CD14-positive monocyte (primary cell): Measurements from ENCODE around the gene UBE2QL1. TPM values are rescaled to one million over a fixed set of nuclear protein-coding genes. Genes with fewer than 3 reads are reported as not detected.

Experiments used
- DNase-seq, 3 donors: peaks; one replicate each; pipeline ENCODE4 v3.0.0-alpha.2; 2011 to 2022
- H2AFZ ChIP-seq: 2 replicates; pipeline ENCODE4 v1.6.0; 2012; ENCODE audit warnings: mild to moderate bottlenecking, low read depth, low read length, inconsistent platforms; ENCODE audit not compliant: insufficient read depth, poor library complexity, severe bottlenecking
- H3K27ac ChIP-seq, 2 donors: 1 replicate in 1 of 2; 2 replicates in 1 of 2; pipeline ENCODE4 v1.5.1; 2012 to 2013; ENCODE audit warnings: low read length in 2 of 2, control low read depth in 1 of 2, inconsistent platforms in 1 of 2, low read depth in 1 of 2, mild to moderate bottlenecking in 1 of 2
- H3K27me3 ChIP-seq, 2 donors: one replicate each; pipeline versions ENCODE4 v1.6.0 to v1.6.1; 2011 to 2013; ENCODE audit warnings: low read length in 2 of 2; ENCODE audit not compliant: control insufficient read depth in 2 of 2, insufficient read depth in 2 of 2
- H3K36me3 ChIP-seq, 2 donors: replicated peaks in 1 of 2; 1 replicate in 1 of 2; 2 replicates in 1 of 2; pipeline versions ENCODE4 v1.5.1 to v1.6.1; 2012 to 2013; ENCODE audit warnings: low read length in 2 of 2, control low read depth in 1 of 2, inconsistent platforms in 1 of 2, mild to moderate bottlenecking in 1 of 2; ENCODE audit not compliant: insufficient read depth in 2 of 2, control insufficient read depth in 1 of 2
- H3K4me1 ChIP-seq, 2 donors: 1 replicate in 1 of 2; 2 replicates in 1 of 2; pipeline versions ENCODE4 v1.5.1 to v1.6.1; 2012 to 2013; ENCODE audit warnings: low read length in 2 of 2, control low read depth in 1 of 2, inconsistent platforms in 1 of 2, mild to moderate bottlenecking in 1 of 2, moderate library complexity in 1 of 2; ENCODE audit not compliant: insufficient read depth in 2 of 2, control insufficient read depth in 1 of 2
- H3K4me2 ChIP-seq: replicated peaks from 2 replicates; pipeline ENCODE3; 2012; ENCODE audit warnings: low read length, moderate library complexity, mild to moderate bottlenecking; ENCODE audit not compliant: poor library complexity, severe bottlenecking; ENCODE audit errors: extremely low read depth
- H3K4me3 ChIP-seq, 3 experiments: fragments of 200-600 bp in 1 of 3; sonication (generic) in 1 of 3; replicated peaks in 1 of 3; 1 replicate in 2 of 3; 2 replicates in 1 of 3; pipeline ENCODE4 v1.5.1; 2011 to 2013; ENCODE audit warnings: low read length in 3 of 3, mild to moderate bottlenecking in 3 of 3, control low read depth in 2 of 3, low read depth in 2 of 3, inconsistent platforms in 1 of 3, moderate library complexity in 1 of 3
- H3K79me2 ChIP-seq: 2 replicates; pipeline ENCODE4 v1.6.0; 2012; ENCODE audit warnings: mild to moderate bottlenecking, control low read depth, inconsistent platforms, low read length, moderate library complexity; ENCODE audit not compliant: insufficient read depth
- H3K9ac ChIP-seq: 2 replicates; pipeline ENCODE4 v1.6.0; 2017; ENCODE audit warnings: low read length, mild to moderate bottlenecking; ENCODE audit not compliant: insufficient read depth, poor library complexity, severe bottlenecking
- H3K9me3 ChIP-seq, 2 donors: replicated peaks in 1 of 2; 1 replicate in 1 of 2; 2 replicates in 1 of 2; pipeline versions ENCODE4 v1.5.1 to v1.6.1; 2012 to 2013; ENCODE audit warnings: low read length in 2 of 2, control low read depth in 1 of 2; ENCODE audit not compliant: control insufficient read depth in 1 of 2, insufficient read depth in 1 of 2
- H4K20me1 ChIP-seq: 2 replicates; pipeline ENCODE4 v1.6.0; 2012; ENCODE audit warnings: mild to moderate bottlenecking, low read length, control low read depth, moderate library complexity; ENCODE audit not compliant: insufficient read depth
- H3K27ac Mint-ChIP-seq, 7 donors: one replicate each; pipeline ENCODE4 v1.8.0; 2020; ENCODE audit warnings: mild to moderate bottlenecking in 7 of 7, mixed read lengths in 7 of 7, moderate library complexity in 6 of 7, inconsistent platforms in 2 of 7
- H3K27me3 Mint-ChIP-seq, 3 donors: one replicate each; pipeline ENCODE4 v1.8.0; 2021 to 2022; ENCODE audit warnings: low read depth in 3 of 3, mild to moderate bottlenecking in 3 of 3, mixed read lengths in 3 of 3, moderate library complexity in 3 of 3, inconsistent platforms in 1 of 3
- H3K36me3 Mint-ChIP-seq, 2 donors: one replicate each; pipeline ENCODE4 v1.8.0; 2020; ENCODE audit warnings: mixed read lengths in 2 of 2, inconsistent platforms in 1 of 2, mild to moderate bottlenecking in 1 of 2
- H3K4me1 Mint-ChIP-seq: one replicate; pipeline ENCODE4 v1.8.0; 2020; ENCODE audit warnings: mild to moderate bottlenecking, mixed read lengths
- H3K4me3 Mint-ChIP-seq, 2 donors: one replicate each; pipeline ENCODE4 v1.8.0; 2020; ENCODE audit warnings: mild to moderate bottlenecking in 2 of 2, mixed read lengths in 2 of 2, moderate library complexity in 1 of 2
- H3K9me3 Mint-ChIP-seq, 7 donors: one replicate each; pipeline ENCODE4 v1.8.0; 2020 to 2022; ENCODE audit warnings: mixed read lengths in 7 of 7, mild to moderate bottlenecking in 6 of 7, moderate library complexity in 6 of 7, inconsistent platforms in 2 of 7
- CTCF ChIP-seq: fragments of 200-600 bp; IDR thresholded peaks from one replicate; pipeline ENCODE4 v1.8.0; 2022; ENCODE audit warnings: antibody characterized with exemption, mild to moderate bottlenecking
- WGBS: methylation state at CpG from one replicate; pipeline ENCODE4 v1.1.5; 2013; ENCODE audit warnings: missing lambda C conversion rate; ENCODE audit not compliant: insufficient coverage; 5-methylcytosine and 5-hydroxymethylcytosine counted together
- intact Hi-C, 2 donors: fragments of 100-400 bp; cut with micrococcal nuclease; formaldehyde crosslinking; loops; one replicate each; pipeline versions ENCODE4 v1.15.0 to v1.15.1; 2023
- polyA plus RNA-seq, 3 donors: library from polyadenylated mRNA; depleted of rRNA in 1 of 3; unstranded in 2 of 3; stranded (reverse) in 1 of 3; fragments of 300-500 nt in 2 of 3; fragments of >200 nt in 1 of 3; fragmentation: Illumina TruSeq in 2 of 3; gene quantifications; 1 replicate in 2 of 3; 2 replicates in 1 of 3; pipeline ENCODE4 v1.2.3, GENCODE V29; 2012 to 2021

Gene UBE2QL1
- polyA plus RNA-seq, 3 donors, result not detected

- intact Hi-C loops, result no loop called here
- H3K4me1 Mint-ChIP-seq, result no peaks in the 10 kb centered on the region
- Histone ChIP-seq H3K4me1 (no peaks in the 10 kb centered on the region), H3K27me3 (no peaks in the 10 kb centered on the region), H2AFZ (no peak overlapping the region), H3K36me3 (no peaks in the 10 kb centered on the region), H3K79me2 (no peaks in the 10 kb centered on the region), H3K4me2 (no peak overlapping the region), H3K9ac (no peak overlapping the region), H3K27ac (no peak overlapping the region), H3K9me3 (no peaks in the 10 kb centered on the region), H4K20me1 (no peaks in the 10 kb centered on the region), H3K4me3 (no peak overlapping the region)
- no peak overlapping the region for H3K27ac Mint-ChIP-seq
- peaks cover 4 to 10% (median 6%) of the 10 kb centered on the region in 3 donors for H3K27me3 Mint-ChIP-seq
- DNase-seq, result no peak
- no peaks in the 10 kb centered on the region for H3K9me3 Mint-ChIP-seq
- H3K36me3 Mint-ChIP-seq, result no peaks in the 10 kb centered on the region
- WGBS, result 97% methylated on average over 26 of the region's 32 CpGs
- H3K4me3 Mint-ChIP-seq, result no peak overlapping the region
- TF ChIP-seq CTCF, result no peak
Measured at GRCh38 chr5:6491196-6491918, 42.7 kb downstream of the UBE2QL1 start.

GRCh38 chr5:6491919-6492290 is 43.2 kb downstream of the UBE2QL1 start:
- H3K27me3 Mint-ChIP-seq, result peaks cover 4 to 10% (median 5%) of the 10 kb centered on the region in 3 donors
- intact Hi-C loops, result no loop called here

More at GRCh38 chr5:6491919-6492290, 43.2 kb downstream of the UBE2QL1 start:
- H3K4me3 ChIP-seq, result no peak overlapping the region
- H3K9ac ChIP-seq, result no peak overlapping the region
- no peak overlapping the region for H3K27ac Mint-ChIP-seq
- H3K36me3 Mint-ChIP-seq, result no peaks in the 10 kb centered on the region
- no peak for DNase-seq
- H3K27me3 ChIP-seq, result no peaks in the 10 kb centered on the region
- H3K4me3 Mint-ChIP-seq, result no peak overlapping the region
- TF ChIP-seq CTCF, result no peak
- no peaks in the 10 kb centered on the region for H3K36me3 ChIP-seq
- H3K27ac ChIP-seq, result no peak overlapping the region
- H3K9me3 ChIP-seq, result no peaks in the 10 kb centered on the region
- 79% methylated on average over 12 of the region's 13 CpGs for WGBS
- no peaks in the 10 kb centered on the region for H3K79me2 ChIP-seq
- no peaks in the 10 kb centered on the region for H3K4me1 ChIP-seq
- no peaks in the 10 kb centered on the region for H4K20me1 ChIP-seq
- no peaks in the 10 kb centered on the region for H3K4me1 Mint-ChIP-seq
- H3K4me2 ChIP-seq, result no peak overlapping the region
- no peak overlapping the region for H2AFZ ChIP-seq
- H3K9me3 Mint-ChIP-seq, result no peaks in the 10 kb centered on the region
